ENCODE measurements around the gene SBK2. TPM values are rescaled to one million over a fixed set of nuclear protein-coding genes. Genes with fewer than 3 reads are reported as not detected.

Gene SBK2
- total RNA-seq, 1 donor from 2014 or later, result not detected

DNA sequence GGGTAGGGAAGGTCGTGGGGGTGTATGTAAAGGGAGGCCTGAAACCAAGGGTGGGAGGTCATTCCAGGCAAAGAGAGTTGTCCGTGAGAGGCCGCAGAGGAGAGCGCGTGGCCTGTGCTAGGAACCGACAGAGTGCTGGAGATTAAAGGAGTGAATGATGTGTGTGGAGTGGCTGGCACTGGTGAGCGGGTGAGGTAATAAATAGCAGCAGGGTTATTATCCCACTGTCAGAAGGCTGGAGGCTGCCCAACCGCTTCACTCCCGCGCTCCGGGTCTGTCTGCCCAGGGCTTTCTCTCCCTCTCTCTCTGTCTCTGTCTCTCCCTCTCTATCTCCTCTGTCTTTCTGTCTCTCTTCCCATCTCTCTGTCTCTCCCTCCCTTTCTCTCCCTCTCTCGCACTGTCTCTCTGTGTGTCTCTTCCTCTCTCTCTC is 26.3 kb upstream of the SBK2 start:
- no peaks in the 10 kb centered on the region for H3K9me3 Mint-ChIP-seq (ENCODE audit: unreplicated experiment)
- H3K27me3 Mint-ChIP-seq (ENCODE audit: unreplicated experiment), result peaks cover 9% of the 10 kb centered on the region
- no peak overlapping the region for H3K27ac Mint-ChIP-seq (ENCODE audit: unreplicated experiment)
- H3K36me3 Mint-ChIP-seq (ENCODE audit: unreplicated experiment), result no peaks in the 10 kb centered on the region
- H3K4me1 Mint-ChIP-seq (ENCODE audit: unreplicated experiment), result no peaks in the 10 kb centered on the region
- DNase-seq (ENCODE audit: extremely low spot score, unreplicated experiment), result no peak
- no peak overlapping the region for H3K4me3 Mint-ChIP-seq (ENCODE audit: unreplicated experiment)
- TF ChIP-seq, protein P1, sequence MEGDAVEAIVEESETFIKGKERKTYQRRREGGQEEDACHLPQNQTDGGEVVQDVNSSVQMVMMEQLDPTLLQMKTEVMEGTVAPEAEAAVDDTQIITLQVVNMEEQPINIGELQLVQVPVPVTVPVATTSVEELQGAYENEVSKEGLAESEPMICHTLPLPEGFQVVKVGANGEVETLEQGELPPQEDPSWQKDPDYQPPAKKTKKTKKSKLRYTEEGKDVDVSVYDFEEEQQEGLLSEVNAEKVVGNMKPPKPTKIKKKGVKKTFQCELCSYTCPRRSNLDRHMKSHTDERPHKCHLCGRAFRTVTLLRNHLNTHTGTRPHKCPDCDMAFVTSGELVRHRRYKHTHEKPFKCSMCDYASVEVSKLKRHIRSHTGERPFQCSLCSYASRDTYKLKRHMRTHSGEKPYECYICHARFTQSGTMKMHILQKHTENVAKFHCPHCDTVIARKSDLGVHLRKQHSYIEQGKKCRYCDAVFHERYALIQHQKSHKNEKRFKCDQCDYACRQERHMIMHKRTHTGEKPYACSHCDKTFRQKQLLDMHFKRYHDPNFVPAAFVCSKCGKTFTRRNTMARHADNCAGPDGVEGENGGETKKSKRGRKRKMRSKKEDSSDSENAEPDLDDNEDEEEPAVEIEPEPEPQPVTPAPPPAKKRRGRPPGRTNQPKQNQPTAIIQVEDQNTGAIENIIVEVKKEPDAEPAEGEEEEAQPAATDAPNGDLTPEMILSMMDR (IDR thresholded peaks at IDR 0.05), result no peak

DNA sequence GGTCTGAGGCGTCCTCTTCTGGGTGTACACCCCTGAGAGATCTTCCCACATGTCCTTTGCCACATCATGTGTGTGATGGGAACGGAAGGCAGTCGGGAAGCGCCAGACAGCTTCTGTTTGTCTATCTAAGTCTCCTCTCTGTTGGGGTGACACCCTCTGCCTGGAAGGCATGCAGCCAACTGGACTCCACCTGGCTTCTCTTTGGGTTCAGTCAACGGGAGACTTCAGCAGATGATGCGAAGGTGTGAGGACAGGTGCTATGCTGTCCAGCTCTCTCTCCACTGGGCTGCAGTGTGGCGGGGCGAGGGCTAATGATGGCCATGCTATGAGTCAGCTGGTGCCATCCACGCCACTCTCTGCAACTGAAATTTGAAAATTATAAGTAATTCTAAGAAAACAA is 22.8 kb upstream of the SBK2 start:
- no peak for DNase-seq (ENCODE audit: extremely low spot score, unreplicated experiment)

DNA sequence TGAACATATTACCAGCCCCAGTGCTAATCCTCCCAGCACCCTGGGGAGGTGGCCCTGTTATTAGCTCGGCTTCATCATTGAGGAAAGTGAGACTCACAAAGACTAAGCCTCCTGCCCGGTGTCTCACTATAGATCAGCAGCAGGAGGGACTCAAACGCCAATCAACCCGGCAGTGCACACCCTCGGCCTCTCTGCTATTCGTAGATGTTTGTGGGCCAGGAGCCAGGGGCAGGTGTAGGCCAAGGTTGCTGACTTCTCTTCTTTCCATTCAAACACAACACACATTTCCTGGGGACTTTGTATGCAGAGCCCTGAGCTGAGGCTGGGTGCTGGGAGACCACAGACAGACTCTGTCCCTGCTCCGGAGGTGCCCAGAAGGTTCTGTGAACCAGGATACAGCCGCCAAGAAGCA is 17.8 kb upstream of the SBK2 start:
- no peak for DNase-seq (ENCODE audit: extremely low spot score, unreplicated experiment)
- Mint-ChIP-seq H3K27ac (ENCODE audit: unreplicated experiment) (no peak overlapping the region), H3K4me1 (ENCODE audit: unreplicated experiment) (peaks cover 31% of the 10 kb centered on the region), H3K9me3 (ENCODE audit: unreplicated experiment) (no peaks in the 10 kb centered on the region), H3K27me3 (ENCODE audit: unreplicated experiment) (no peaks in the 10 kb centered on the region), H3K36me3 (ENCODE audit: unreplicated experiment) (no peaks in the 10 kb centered on the region), H3K4me3 (ENCODE audit: unreplicated experiment) (no peak overlapping the region)
- TF ChIP-seq, protein P1 (IDR thresholded peaks at IDR 0.05), result no peak

More for the DNA sequence above, 22.8 kb upstream of the SBK2 start:
- H3K36me3 Mint-ChIP-seq (ENCODE audit: unreplicated experiment), result no peaks in the 10 kb centered on the region
- TF ChIP-seq, protein P1 (IDR thresholded peaks at IDR 0.05), result no peak
- no peak overlapping the region for H3K27ac Mint-ChIP-seq (ENCODE audit: unreplicated experiment)
- no peaks in the 10 kb centered on the region for H3K4me1 Mint-ChIP-seq (ENCODE audit: unreplicated experiment)
- peaks cover under 1% of the 10 kb centered on the region for H3K27me3 Mint-ChIP-seq (ENCODE audit: unreplicated experiment)
- no peak overlapping the region for H3K4me3 Mint-ChIP-seq (ENCODE audit: unreplicated experiment)
- no peaks in the 10 kb centered on the region for H3K9me3 Mint-ChIP-seq (ENCODE audit: unreplicated experiment)

DNA sequence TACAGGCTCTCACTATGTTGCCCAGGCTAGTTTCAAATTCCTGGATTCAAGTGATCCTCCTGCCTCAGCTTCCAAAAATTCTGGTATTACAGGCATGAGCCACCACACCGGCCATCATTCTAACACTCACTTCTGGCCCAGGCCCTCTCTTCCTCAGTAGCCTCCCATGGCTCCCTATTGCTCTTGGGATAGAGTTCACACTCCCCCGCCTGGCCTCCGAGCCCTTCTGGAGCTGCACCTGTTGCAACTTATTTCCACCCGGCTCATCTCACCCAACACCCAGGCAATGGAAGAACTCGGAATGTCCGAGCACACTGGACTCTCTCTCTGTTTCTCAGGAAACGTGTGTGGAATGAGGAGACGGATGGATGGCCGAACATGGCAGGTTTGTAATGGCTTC is 17.4 kb upstream of the SBK2 start:
- H3K36me3 Mint-ChIP-seq (ENCODE audit: unreplicated experiment), result no peaks in the 10 kb centered on the region
- TF ChIP-seq, protein P1 (IDR thresholded peaks at IDR 0.05), result no peak
- no peak overlapping the region for H3K4me3 Mint-ChIP-seq (ENCODE audit: unreplicated experiment)
- peaks cover 35% of the 10 kb centered on the region for H3K4me1 Mint-ChIP-seq (ENCODE audit: unreplicated experiment)
- no peaks in the 10 kb centered on the region for H3K9me3 Mint-ChIP-seq (ENCODE audit: unreplicated experiment)
- H3K27me3 Mint-ChIP-seq (ENCODE audit: unreplicated experiment), result no peaks in the 10 kb centered on the region
- DNase-seq (ENCODE audit: extremely low spot score, unreplicated experiment), result no peak
- no peak overlapping the region for H3K27ac Mint-ChIP-seq (ENCODE audit: unreplicated experiment)

DNA sequence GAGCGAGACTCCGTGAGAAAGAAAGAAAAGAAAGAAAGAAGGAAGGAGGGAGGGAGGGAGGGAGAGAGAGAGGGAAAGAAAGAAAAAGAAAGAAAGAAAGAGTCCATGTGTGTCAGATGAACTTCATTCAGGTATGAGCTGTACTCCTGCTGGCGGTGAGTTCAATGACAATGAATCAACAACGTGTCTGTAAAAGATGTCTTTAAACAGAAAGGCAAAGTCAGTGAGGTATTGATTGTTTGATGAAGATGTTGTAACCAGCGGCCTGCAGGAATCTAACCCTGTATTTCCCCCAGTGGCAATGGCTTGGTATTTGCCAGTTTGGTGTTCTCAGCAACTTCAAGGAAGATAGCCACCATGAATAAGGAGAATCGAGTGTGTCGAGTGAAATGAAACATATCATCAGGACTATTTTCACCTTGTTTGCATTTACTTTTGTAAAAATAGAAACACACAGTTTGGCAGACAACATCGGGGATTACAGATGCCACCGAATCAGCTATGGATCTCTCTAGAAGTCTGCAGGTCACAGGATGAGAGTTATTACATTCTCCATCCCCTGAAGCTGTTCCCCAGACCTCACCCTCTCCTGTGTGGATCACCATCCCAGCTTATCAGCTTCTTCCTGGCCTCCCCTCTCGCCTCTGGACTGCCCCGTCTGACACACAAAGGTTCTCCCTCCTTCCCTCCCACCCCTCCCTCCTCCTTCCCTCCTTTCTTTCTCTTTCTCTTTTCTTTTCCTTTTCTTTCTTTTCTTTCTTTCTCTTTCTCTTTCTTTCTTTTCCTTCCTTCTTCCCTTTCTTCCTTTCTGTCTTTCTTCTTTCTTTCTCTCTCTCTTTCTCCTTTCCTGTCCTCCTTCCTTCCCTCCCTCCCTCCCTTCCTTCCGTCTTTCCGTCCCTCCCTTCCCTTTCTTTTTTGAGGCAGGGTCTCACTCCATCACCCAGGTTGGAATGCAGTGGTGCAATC is 16.6 kb upstream of the SBK2 start:
- Mint-ChIP-seq H3K27me3 (ENCODE audit: unreplicated experiment) (no peaks in the 10 kb centered on the region), H3K4me1 (ENCODE audit: unreplicated experiment) (peaks cover 41% of the 10 kb centered on the region), H3K36me3 (ENCODE audit: unreplicated experiment) (no peaks in the 10 kb centered on the region), H3K4me3 (ENCODE audit: unreplicated experiment) (no peak overlapping the region), H3K9me3 (ENCODE audit: unreplicated experiment) (no peaks in the 10 kb centered on the region), H3K27ac (ENCODE audit: unreplicated experiment) (peak overlapping the region; percentile 92)
- TF ChIP-seq, protein P1 (IDR thresholded peaks at IDR 0.05), result no peak
- DNase-seq (ENCODE audit: extremely low spot score, unreplicated experiment), result no peak
